Neutrophil (primary cell): ENCODE data around the gene TTLL3.
"Not testable (repeated sequence)": the region's sequence is repeated elsewhere in the genome, so short reads cannot be mapped to it uniquely, and the experiment has no call there.

Experiments
- H3K27ac ChIP-seq: fragments of 200-600 bp; sonication (generic); 2 replicates; pipeline ENCODE4 v1.5.1; 2016; ENCODE audit warnings: mild to moderate bottlenecking, moderate library complexity
- H3K27me3 ChIP-seq: fragments of 200-600 bp; sonication (generic); 2 replicates; pipeline ENCODE4 v1.6.0; 2016; ENCODE audit warnings: mild to moderate bottlenecking
- H3K36me3 ChIP-seq: fragments of 200-600 bp; sonication (generic); 2 replicates; pipeline ENCODE4 v1.5.1; 2017
- H3K4me1 ChIP-seq, 2 experiments: fragments of 200-600 bp in 1 of 2; sonication (generic) in 1 of 2; 1 replicate in 1 of 2; 2 replicates in 1 of 2; pipeline versions ENCODE4 v1.5.1 to v1.6.1; 2013 to 2016; ENCODE audit warnings: low read depth in 1 of 2, low read length in 1 of 2, mild to moderate bottlenecking in 1 of 2, moderate library complexity in 1 of 2; ENCODE audit not compliant: control insufficient read depth in 1 of 2, insufficient read depth in 1 of 2
- H3K4me3 ChIP-seq, 2 experiments: fragments of 200-600 bp in 1 of 2; sonication (generic) in 1 of 2; 1 replicate in 1 of 2; 2 replicates in 1 of 2; pipeline ENCODE4 v1.5.1; 2013 to 2016; ENCODE audit warnings: low read depth in 1 of 2, low read length in 1 of 2, mild to moderate bottlenecking in 1 of 2, moderate library complexity in 1 of 2
- H3K9me3 ChIP-seq: fragments of 200-600 bp; sonication (generic); 2 replicates; pipeline ENCODE4 v1.5.1; 2016
- TF ChIP-seq, protein P1 (sequence below): fragments of 200-600 bp; sonication (generic); IDR thresholded peaks from 2 replicates; pipeline ENCODE4 v1.5.1; 2016; ENCODE audit warnings: antibody characterized with exemption

The TTLL3 gene

DNA sequence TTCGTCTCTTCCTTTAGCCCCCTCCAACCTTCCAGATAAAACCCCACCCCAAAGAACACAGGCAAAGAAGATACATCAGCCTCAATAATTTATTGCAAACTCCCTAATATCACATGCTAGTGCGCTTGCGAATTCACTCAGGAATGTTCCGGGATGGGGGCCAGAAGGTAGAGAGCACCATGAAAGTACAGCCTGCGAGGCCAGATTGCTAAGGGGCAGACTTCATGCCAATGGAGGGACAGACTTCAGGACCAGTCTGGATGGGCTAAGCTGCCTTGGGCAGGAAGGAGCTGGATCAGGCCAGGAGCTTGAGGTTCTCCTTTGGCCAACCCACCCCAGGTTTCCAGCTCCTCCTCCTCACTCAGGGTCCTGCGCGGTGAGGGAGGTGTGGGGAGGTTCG lies 56.6 kb downstream of the TTLL3 start:
- H3K9me3 ChIP-seq = no peaks in the 10 kb centered on the region
- H3K27ac ChIP-seq = no peak overlapping the region
- TF ChIP-seq, protein P1, sequence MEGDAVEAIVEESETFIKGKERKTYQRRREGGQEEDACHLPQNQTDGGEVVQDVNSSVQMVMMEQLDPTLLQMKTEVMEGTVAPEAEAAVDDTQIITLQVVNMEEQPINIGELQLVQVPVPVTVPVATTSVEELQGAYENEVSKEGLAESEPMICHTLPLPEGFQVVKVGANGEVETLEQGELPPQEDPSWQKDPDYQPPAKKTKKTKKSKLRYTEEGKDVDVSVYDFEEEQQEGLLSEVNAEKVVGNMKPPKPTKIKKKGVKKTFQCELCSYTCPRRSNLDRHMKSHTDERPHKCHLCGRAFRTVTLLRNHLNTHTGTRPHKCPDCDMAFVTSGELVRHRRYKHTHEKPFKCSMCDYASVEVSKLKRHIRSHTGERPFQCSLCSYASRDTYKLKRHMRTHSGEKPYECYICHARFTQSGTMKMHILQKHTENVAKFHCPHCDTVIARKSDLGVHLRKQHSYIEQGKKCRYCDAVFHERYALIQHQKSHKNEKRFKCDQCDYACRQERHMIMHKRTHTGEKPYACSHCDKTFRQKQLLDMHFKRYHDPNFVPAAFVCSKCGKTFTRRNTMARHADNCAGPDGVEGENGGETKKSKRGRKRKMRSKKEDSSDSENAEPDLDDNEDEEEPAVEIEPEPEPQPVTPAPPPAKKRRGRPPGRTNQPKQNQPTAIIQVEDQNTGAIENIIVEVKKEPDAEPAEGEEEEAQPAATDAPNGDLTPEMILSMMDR = no peak
- H3K27me3 ChIP-seq = no peaks in the 10 kb centered on the region
- H3K4me3 ChIP-seq = no peak overlapping the region
- peaks cover 17 to 25% of the 10 kb centered on the region in 2 experiments for H3K4me1 ChIP-seq
- H3K36me3 ChIP-seq = no peaks in the 10 kb centered on the region

DNA sequence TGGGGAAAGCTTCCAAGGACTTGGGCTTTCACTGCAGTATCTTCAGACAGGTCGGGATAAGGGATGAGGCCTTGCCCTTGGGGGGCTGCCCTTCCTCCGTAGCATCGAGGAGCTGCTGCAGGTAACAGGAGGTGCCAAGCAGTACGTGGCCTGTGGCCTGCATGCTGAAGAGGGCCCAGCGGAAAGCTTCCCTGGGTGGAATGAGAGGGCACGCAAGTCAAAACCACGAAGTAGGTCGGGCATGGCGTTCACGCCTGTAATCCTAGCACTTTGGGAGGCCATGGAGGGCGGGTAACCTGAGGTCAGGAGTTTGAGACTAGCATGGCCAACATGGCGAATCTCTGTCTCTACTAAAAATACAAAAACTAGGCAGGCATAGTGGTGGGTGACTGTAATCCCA lies 57.0 kb downstream of the TTLL3 start:
- Histone ChIP-seq H3K4me1 (peaks cover 17 to 21% of the 10 kb centered on the region in 2 experiments), H3K27me3 (no peaks in the 10 kb centered on the region), H3K9me3 (no peaks in the 10 kb centered on the region), H3K4me3 (no peak overlapping the region), H3K36me3 (no peaks in the 10 kb centered on the region), H3K27ac (no peak overlapping the region)
- TF ChIP-seq, protein P1 = no peak

DNA sequence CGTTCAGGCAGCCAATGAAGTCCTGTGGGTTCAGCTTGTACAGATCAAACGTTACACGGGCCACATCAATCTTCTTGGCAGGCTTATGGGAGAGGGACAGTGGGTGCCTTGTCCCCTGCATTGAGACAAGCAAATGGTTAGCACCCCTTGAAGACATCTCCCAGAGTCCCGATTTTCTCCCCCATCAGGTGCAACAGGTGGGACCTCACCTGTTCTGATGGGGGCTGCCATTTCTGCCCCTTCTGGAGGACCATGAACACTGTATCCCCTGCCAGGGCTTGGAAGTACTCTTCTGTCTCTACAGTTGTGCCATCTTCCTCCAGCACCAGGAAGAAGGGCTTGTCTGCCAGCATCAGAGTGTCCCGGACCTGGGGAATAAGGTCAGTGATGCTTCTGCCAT lies 59.9 kb downstream of the TTLL3 start:
- H3K4me1 ChIP-seq = peaks cover under 1 to 2% of the 10 kb centered on the region in 2 experiments
- TF ChIP-seq, protein P1 = no peak
- H3K27me3 ChIP-seq = no peaks in the 10 kb centered on the region
- no peak overlapping the region for H3K4me3 ChIP-seq
- no peak overlapping the region for H3K27ac ChIP-seq
- H3K9me3 ChIP-seq = no peaks in the 10 kb centered on the region
- H3K36me3 ChIP-seq = no peaks in the 10 kb centered on the region

DNA sequence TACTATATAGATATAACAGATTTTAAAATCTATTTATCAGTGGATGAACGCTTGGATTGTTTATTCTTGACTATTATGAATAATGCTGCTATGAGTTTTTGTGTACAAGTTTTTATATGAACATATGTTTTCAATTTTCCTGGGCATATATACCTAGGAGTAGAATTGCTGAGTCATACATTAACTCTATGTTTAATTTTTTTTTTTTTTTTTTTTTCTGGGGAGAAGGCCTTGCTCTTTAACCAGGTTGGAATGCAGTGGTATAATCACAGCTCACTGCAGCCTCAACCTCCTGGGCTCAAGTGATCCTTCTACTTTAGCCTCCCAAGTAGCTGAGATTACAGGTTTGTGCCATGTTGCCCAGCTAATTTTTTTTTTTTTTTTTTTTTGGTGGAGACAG lies 60.9 kb downstream of the TTLL3 start:
- TF ChIP-seq, protein P1 = no peak
- Histone ChIP-seq H3K4me3 (no peak overlapping the region), H3K27ac (no peak overlapping the region), H3K9me3 (no peaks in the 10 kb centered on the region), H3K4me1 (no peaks in the 10 kb centered on the region), H3K36me3 (no peaks in the 10 kb centered on the region), H3K27me3 (no peaks in the 10 kb centered on the region)

DNA sequence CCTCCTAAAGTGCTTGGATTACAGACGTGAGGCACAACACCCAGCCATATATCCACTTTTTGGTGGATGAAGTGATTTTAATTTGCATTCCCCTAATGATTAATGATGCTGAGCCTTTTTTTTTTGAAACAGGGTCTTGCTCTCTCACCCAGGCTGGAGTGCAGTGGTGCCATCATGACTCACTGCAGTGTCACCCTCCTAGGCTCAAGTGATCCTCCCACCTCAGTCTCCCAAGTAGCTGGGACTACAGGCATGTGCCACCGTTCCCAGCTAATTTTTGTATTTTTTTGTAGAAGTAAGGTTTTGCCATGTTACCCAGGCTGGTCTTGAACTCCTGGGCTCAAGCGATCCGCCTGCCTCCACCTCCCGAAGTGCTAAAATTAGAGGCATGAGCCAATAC lies 62.0 kb downstream of the TTLL3 start:
- H3K27me3 ChIP-seq, H3K27ac ChIP-seq, H3K9me3 ChIP-seq, H3K36me3 ChIP-seq, H3K4me1 ChIP-seq, H3K4me3 ChIP-seq: not testable (repeated sequence)

DNA sequence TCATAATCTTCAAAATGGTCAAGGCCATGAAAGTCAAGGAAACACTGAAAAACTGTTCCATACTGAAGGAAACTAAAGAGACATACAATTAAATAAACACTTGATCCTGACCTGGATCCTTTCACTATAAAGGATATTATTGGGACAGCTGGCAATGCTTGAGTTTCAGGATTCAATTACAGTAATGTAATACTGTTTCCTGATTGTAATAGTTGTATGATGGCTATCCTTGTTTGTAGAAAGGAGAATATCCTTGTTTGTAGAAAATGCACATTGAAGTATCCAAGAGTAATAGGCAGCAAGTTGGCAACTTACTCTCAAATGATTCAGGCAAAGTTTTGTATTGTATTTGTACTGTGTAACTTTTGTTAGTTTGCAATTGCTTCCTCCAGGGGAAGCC lies 65.4 kb downstream of the TTLL3 start:
- Histone ChIP-seq H3K27ac (no peak overlapping the region), H3K4me1 (no peaks in the 10 kb centered on the region), H3K4me3 (no peak overlapping the region), H3K27me3 (no peaks in the 10 kb centered on the region), H3K9me3 (no peaks in the 10 kb centered on the region), H3K36me3 (no peaks in the 10 kb centered on the region)
- TF ChIP-seq, protein P1 = no peak

DNA sequence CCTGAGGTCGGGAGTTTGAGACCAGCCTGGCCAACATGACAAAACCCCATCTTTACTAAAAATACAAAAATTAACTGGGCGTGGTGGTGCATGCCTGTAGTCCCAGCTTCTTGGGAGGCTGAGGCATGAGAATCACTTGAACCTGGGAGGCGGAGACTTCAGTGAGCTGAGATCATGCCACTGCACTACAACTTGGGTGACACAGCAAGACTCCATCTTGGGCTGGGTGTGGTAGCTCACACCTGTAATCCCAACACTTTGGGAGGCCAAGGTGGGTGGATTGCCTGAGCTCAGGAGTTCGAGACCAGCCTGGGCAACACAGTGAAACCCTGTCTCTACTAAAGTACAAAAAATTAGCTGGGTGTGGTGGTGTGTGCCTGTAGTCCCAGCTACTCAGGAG lies 66.2 kb downstream of the TTLL3 start:
- not testable (repeated sequence) for H3K36me3 ChIP-seq, H3K4me3 ChIP-seq, H3K27ac ChIP-seq, H3K4me1 ChIP-seq, H3K9me3 ChIP-seq, H3K27me3 ChIP-seq
